ENCODE measurements around the gene DTNB. TPM values are rescaled to one million over a fixed set of nuclear protein-coding genes. Genes with fewer than 3 reads are reported as not detected.

The DTNB gene
- total and polyA plus RNA-seq, 2 of the 4 experiments (the other 2 are of a cell fraction): 3.8 to 5.3 TPM

DNA sequence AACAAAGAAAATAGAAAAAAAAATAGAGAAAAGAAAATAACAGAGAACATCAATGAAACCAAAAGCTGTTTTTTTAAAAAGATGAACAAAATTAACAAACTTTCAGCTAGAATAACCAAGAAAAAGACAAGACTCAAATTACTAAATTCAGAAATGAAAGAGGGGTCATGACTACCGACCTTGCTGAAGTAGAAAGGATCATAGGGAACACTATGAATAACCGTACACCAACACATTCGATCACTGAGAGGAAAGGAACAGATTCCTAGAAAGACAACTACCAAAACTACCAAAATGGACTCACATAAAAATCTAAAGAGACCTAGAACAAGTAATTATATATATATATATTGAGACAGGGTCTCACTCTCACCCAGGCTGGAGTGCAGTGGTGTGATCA lies 37.4 kb upstream of the DTNB start:
- Histone ChIP-seq H3K56ac (ENCODE audit: extremely low read depth, insufficient read depth, low read length) (no peak overlapping the region), H4K91ac (ENCODE audit: insufficient read depth, low read depth, low read length) (no peak overlapping the region), H3K27me3 (ENCODE audit: control insufficient read depth, insufficient read depth, low read length) (peaks cover 15% of the 10 kb centered on the region), H4K5ac (ENCODE audit: low read depth, low read length) (no peak overlapping the region), H3K18ac (ENCODE audit: low read depth, low read length) (no peak overlapping the region), H4K8ac (ENCODE audit: low read depth in 2 of 2, low read length in 2 of 2) (no peak overlapping the region), H3K9me1 (ENCODE audit: insufficient read depth, low read length) (no peaks in the 10 kb centered on the region), H3K4me3 (ENCODE audit: insufficient read depth, low read depth, low read length) (no peak overlapping the region), H3K9me3 (ENCODE audit: control insufficient read depth, insufficient read depth, low read length) (peaks cover 2% of the 10 kb centered on the region; the same call in 1 of the 2 replicates), H3K4me1 (ENCODE audit: control insufficient read depth, insufficient read depth, low read length) (no peaks in the 10 kb centered on the region), H2AK5ac (ENCODE audit: low read depth, low read length) (no peak overlapping the region), H3K14ac (replicated peaks; ENCODE audit: low read depth, low read length) (no peak overlapping the region), H2BK15ac (ENCODE audit: low read depth, low read length) (no peak overlapping the region), H3K27ac (ENCODE audit: insufficient read depth, low read length) (no peak overlapping the region), H2AK9ac (replicated peaks; ENCODE audit: low read depth, low read length, poor library complexity) (no peak overlapping the region), H2BK120ac (ENCODE audit: low read depth, low read length) (no peak overlapping the region), H2BK20ac (ENCODE audit: low read depth, low read length) (no peak overlapping the region), H3K4me2 (ENCODE audit: low read depth, low read length) (no peak overlapping the region), H3K9ac (ENCODE audit: low read depth, low read length) (no peak overlapping the region), H3K4ac (ENCODE audit: low read depth, low read length) (no peak overlapping the region), H4K20me1 (ENCODE audit: insufficient read depth, low read length) (no peaks in the 10 kb centered on the region), H2BK5ac (ENCODE audit: low read depth, low read length, poor library complexity, severe bottlenecking) (no peak overlapping the region), H3K23ac (ENCODE audit: low read depth, low read length) (no peak overlapping the region), H3K79me1 (ENCODE audit: low read depth in 1 of 2, low read length in 2 of 2) (no peaks in the 10 kb centered on the region), H2AFZ (replicated peaks; ENCODE audit: low read length, poor library complexity) (no peak overlapping the region), H3K36me3 (ENCODE audit: control insufficient read depth, insufficient read depth, low read length) (no peaks in the 10 kb centered on the region)
- DNase-seq (no peak), ATAC-seq (ENCODE audit: low read depth) (no peak)
- BruUV-seq (replicated peaks): no TSS peak
- CTCF ChIA-PET: interaction anchor here (0.9 to 1.4 kb wide), 2 partner anchors 10 to 103 kb away, joined by 3 read pairs; no protein-coding TSS in a partner anchor
- WGBS, 2 experiments (ENCODE audit: extremely low coverage in 2 of 2, insufficient read length in 1 of 2): no CpG with 5 or more reads among the region's 3 CpGs
- dilution Hi-C loops (cut with HindIII; ENCODE audit: low sequenced_read_pairs, unreplicated experiment): no loop called here
- in situ Hi-C loops (cut with MboI; ENCODE audit: low sequenced_read_pairs): no loop called here
- POLR2A ChIA-PET (ENCODE audit: unreplicated experiment): no interaction called here
- TF ChIP-seq MAZ (IDR thresholded peaks at IDR 0.05; ENCODE audit: borderline replicate concordance, low read depth, low read length) (no peak), RFX5 (IDR thresholded peaks at IDR 0.05; ENCODE audit: low read depth, low read length) (no peak), RCOR1 (IDR thresholded peaks at IDR 0.05; ENCODE audit: insufficient replicate concordance, low read length) (no peak), ELK1 (IDR thresholded peaks at IDR 0.05; ENCODE audit: borderline replicate concordance, low read depth, low read length) (no peak), BHLHE40 (IDR thresholded peaks at IDR 0.05; ENCODE audit: low read depth, low read length) (no peak), SMC3 (IDR thresholded peaks at IDR 0.05; ENCODE audit: low read depth, low read length) (no peak)
- intact Hi-C loops (cut with micrococcal nuclease): no loop called here
